IMR-90 (cell line): ENCODE results near the gene CLDN6. TPM values are rescaled to one million over a fixed set of nuclear protein-coding genes. Genes with fewer than 3 reads are reported as not detected.

ENCODE experiments used
- ATAC-seq: fragments of 200-7000 bp; cut with Tn5 transposase; 2 replicates; pipeline ENCODE4 v1.9.1; 2020; ENCODE audit warnings: low read depth, mild to moderate bottlenecking, moderate library complexity
- BruUV-seq: library from RNA; stranded (reverse); fragments of 400-500 nt; replicated peaks from 2 replicates; lab custom pipeline; 2021; lab: Mats Ljungman, UMichigan
- CTCF ChIA-PET: fragments of 300-600 bp; formaldehyde crosslinking; extraction: SDS; loops from one replicate; lab custom pipeline; 2021; ENCODE audit warnings: antibody characterized with exemption; lab: Yijun Ruan, JAX
- POLR2A ChIA-PET: fragments of 300-600 bp; sonication (Branson Sonifier 250); formaldehyde crosslinking; loops from one replicate; lab custom pipeline; 2022; ENCODE audit warnings: antibody characterized with exemption; ENCODE audit not compliant: unreplicated experiment; lab: Charles Lee
- DNase-seq: peaks from one replicate; pipeline ENCODE4 v3.0.0; 2013
- H2AFZ ChIP-seq: replicated peaks from 2 replicates; pipeline ENCODE3; 2013; ENCODE audit warnings: low read length, mild to moderate bottlenecking; ENCODE audit not compliant: poor library complexity
- H2AK5ac ChIP-seq: 2 replicates; pipeline ENCODE4 v1.6.1; 2013; ENCODE audit warnings: low read depth, low read length, inconsistent platforms
- H2AK9ac ChIP-seq: replicated peaks from 2 replicates; pipeline ENCODE3; 2013; ENCODE audit warnings: mild to moderate bottlenecking, low read depth, low read length, moderate library complexity; ENCODE audit not compliant: poor library complexity
- H2BK120ac ChIP-seq: 2 replicates; pipeline ENCODE4 v1.6.1; 2013; ENCODE audit warnings: low read depth, low read length, inconsistent platforms
- H2BK15ac ChIP-seq: 3 replicates; pipeline ENCODE4 v1.6.1; 2013; ENCODE audit warnings: low read depth, low read length, inconsistent platforms
- H2BK20ac ChIP-seq: 2 replicates; pipeline ENCODE4 v1.6.1; 2013; ENCODE audit warnings: low read depth, mild to moderate bottlenecking, inconsistent platforms, low read length, moderate library complexity
- H2BK5ac ChIP-seq: 2 replicates; pipeline ENCODE4 v1.6.1; 2013; ENCODE audit warnings: mild to moderate bottlenecking, low read depth, low read length, inconsistent platforms; ENCODE audit not compliant: poor library complexity, severe bottlenecking
- H3K14ac ChIP-seq: replicated peaks from 2 replicates; pipeline ENCODE4 v1.6.1; 2013; ENCODE audit warnings: low read depth, low read length, inconsistent platforms
- H3K18ac ChIP-seq: 2 replicates; pipeline ENCODE4 v1.6.1; 2013; ENCODE audit warnings: low read depth, low read length, control low read depth
- H3K23ac ChIP-seq: 2 replicates; pipeline ENCODE4 v1.6.1; 2013; ENCODE audit warnings: low read depth, low read length, inconsistent platforms
- H3K27ac ChIP-seq: 2 replicates; pipeline ENCODE4 v1.5.1; 2013; ENCODE audit warnings: mild to moderate bottlenecking, control low read depth, low read length; ENCODE audit not compliant: insufficient read depth
- H3K27me3 ChIP-seq: 2 replicates; pipeline ENCODE4 v1.6.1; 2013; ENCODE audit warnings: low read length; ENCODE audit not compliant: control insufficient read depth, insufficient read depth
- H3K36me3 ChIP-seq: 2 replicates; pipeline ENCODE4 v1.6.1; 2013; ENCODE audit warnings: low read length, mixed read lengths; ENCODE audit not compliant: control insufficient read depth, insufficient read depth
- H3K4ac ChIP-seq: 2 replicates; pipeline ENCODE4 v1.6.1; 2013; ENCODE audit warnings: low read depth, low read length, inconsistent platforms
- H3K4me1 ChIP-seq: 2 replicates; pipeline ENCODE4 v1.6.1; 2013; ENCODE audit warnings: low read length, mixed read lengths; ENCODE audit not compliant: control insufficient read depth, insufficient read depth
- H3K4me2 ChIP-seq: 2 replicates; pipeline ENCODE4 v1.6.1; 2013; ENCODE audit warnings: low read depth, mild to moderate bottlenecking, control low read depth, low read length, moderate library complexity
- H3K4me3 ChIP-seq: 2 replicates; pipeline ENCODE4 v1.5.1; 2013; ENCODE audit warnings: low read depth, mild to moderate bottlenecking, control low read depth, low read length, moderate library complexity; ENCODE audit not compliant: insufficient read depth
- H3K56ac ChIP-seq: 2 replicates; pipeline ENCODE4 v1.6.1; 2013; ENCODE audit warnings: low read length, inconsistent platforms; ENCODE audit not compliant: insufficient read depth; ENCODE audit errors: extremely low read depth
- H3K79me1 ChIP-seq, 2 experiments: 2 replicates each; pipeline ENCODE4 v1.6.1; 2013; ENCODE audit warnings: low read length in 2 of 2, inconsistent platforms in 1 of 2, low read depth in 1 of 2
- H3K9ac ChIP-seq: 2 replicates; pipeline ENCODE4 v1.6.1; 2013; ENCODE audit warnings: low read depth, low read length, control low read depth
- H3K9me1 ChIP-seq: 2 replicates; pipeline ENCODE4 v1.6.1; 2013; ENCODE audit warnings: low read length, inconsistent platforms; ENCODE audit not compliant: insufficient read depth
- H3K9me3 ChIP-seq: 2 replicates; pipeline ENCODE4 v1.6.1; 2013; ENCODE audit warnings: low read length; ENCODE audit not compliant: control insufficient read depth, insufficient read depth
- H4K20me1 ChIP-seq: 2 replicates; pipeline ENCODE4 v1.6.1; 2013; ENCODE audit warnings: low read length, inconsistent platforms; ENCODE audit not compliant: insufficient read depth
- H4K5ac ChIP-seq: 2 replicates; pipeline ENCODE4 v1.6.1; 2013; ENCODE audit warnings: mild to moderate bottlenecking, low read depth, low read length, control low read depth
- H4K8ac ChIP-seq, 2 experiments: 2 replicates each; pipeline ENCODE4 v1.6.1; 2013; ENCODE audit warnings: low read depth in 2 of 2, low read length in 2 of 2, control low read depth in 1 of 2, inconsistent platforms in 1 of 2
- H4K91ac ChIP-seq: 2 replicates; pipeline ENCODE4 v1.6.1; 2013; ENCODE audit warnings: low read depth, low read length, inconsistent platforms; ENCODE audit not compliant: insufficient read depth
- BHLHE40 ChIP-seq: fragments of 150-350 bp; IDR thresholded peaks from 2 replicates; pipeline ENCODE4 v1.6.1; 2016; ENCODE audit warnings: mild to moderate bottlenecking, low read depth, low read length
- CEBPB ChIP-seq: IDR thresholded peaks from 2 replicates; pipeline ENCODE4 v1.6.1; 2012; ENCODE audit warnings: low read depth, low read length, improper control_type of control experiment
- CHD1 ChIP-seq: IDR thresholded peaks from 2 replicates; pipeline ENCODE4 v1.6.1; 2012; ENCODE audit warnings: low read depth, low read length, improper control_type of control experiment
- CTCF ChIP-seq: conservative IDR thresholded peaks from 2 replicates; pipeline ENCODE4 v1.5.1; 2012; ENCODE audit warnings: mild to moderate bottlenecking, low read depth, low read length, improper control_type of control experiment
- FOS ChIP-seq: fragments of 150-350 bp; IDR thresholded peaks from 2 replicates; pipeline ENCODE4 v1.6.1; 2016; ENCODE audit warnings: low read depth, low read length
- MAFK ChIP-seq: IDR thresholded peaks from 2 replicates; pipeline ENCODE4 v1.6.1; 2012; ENCODE audit warnings: low read depth, low read length, improper control_type of control experiment
- MAZ ChIP-seq: IDR thresholded peaks from 2 replicates; pipeline ENCODE4 v1.6.1; 2012; ENCODE audit warnings: low read depth, mild to moderate bottlenecking, low read length, improper control_type of control experiment, moderate library complexity, borderline replicate concordance
- MXI1 ChIP-seq: IDR thresholded peaks from 2 replicates; pipeline ENCODE4 v1.6.1; 2012; ENCODE audit warnings: low read depth, mild to moderate bottlenecking, low read length, moderate library complexity, borderline replicate concordance
- NFE2L2 ChIP-seq: fragments of 150-350 bp; IDR thresholded peaks from 2 replicates; pipeline ENCODE4 v1.6.1; 2016; ENCODE audit warnings: low read depth, mild to moderate bottlenecking, low read length
- POLR2A ChIP-seq: IDR thresholded peaks from 2 replicates; pipeline ENCODE4 v1.6.1; 2012; ENCODE audit warnings: mild to moderate bottlenecking, low read depth, low read length
- RAD21 ChIP-seq: IDR thresholded peaks from 2 replicates; pipeline ENCODE4 v1.6.1; 2012; ENCODE audit warnings: low read length, improper control_type of control experiment
- RCOR1 ChIP-seq: IDR thresholded peaks from 2 replicates; pipeline ENCODE4 v1.6.1; 2012; ENCODE audit warnings: mild to moderate bottlenecking, low read length, improper control_type of control experiment; ENCODE audit not compliant: insufficient replicate concordance
- RFX5 ChIP-seq: IDR thresholded peaks from 2 replicates; pipeline ENCODE4 v1.8.0; 2012; ENCODE audit warnings: low read depth, mild to moderate bottlenecking, low read length, moderate library complexity
- SMC3 ChIP-seq: fragments of 150-350 bp; IDR thresholded peaks from 2 replicates; pipeline ENCODE4 v1.6.1; 2016; ENCODE audit warnings: low read depth, mild to moderate bottlenecking, antibody characterized with exemption, low read length, moderate library complexity
- USF2 ChIP-seq: fragments of 150-350 bp; IDR thresholded peaks from 2 replicates; pipeline ENCODE4 v1.6.1; 2017; ENCODE audit warnings: mild to moderate bottlenecking, antibody characterized with exemption, low read length, low read depth
- WGBS, 2 experiments: methylation state at CpG; one replicate each; pipeline versions ENCODE4 v1.1.5 to v1.1.7; 2013; ENCODE audit warnings: missing lambda C conversion rate in 2 of 2; ENCODE audit not compliant: insufficient read length in 1 of 2; ENCODE audit errors: extremely low coverage in 2 of 2; 5-methylcytosine and 5-hydroxymethylcytosine counted together
- dilution Hi-C: fragments of 300-500 bp; cut with HindIII; formaldehyde crosslinking; loops from one replicate; pipeline ENCODE4 v1.14.3; 2018; ENCODE audit warnings: low sequenced_read_pairs; ENCODE audit not compliant: unreplicated experiment
- in situ Hi-C: fragments of 300-500 bp; cut with MboI; formaldehyde crosslinking; loops from 3 replicates; pipeline ENCODE4 v1.14.3; 2019; ENCODE audit warnings: low sequenced_read_pairs, inconsistent platforms, mixed read lengths
- intact Hi-C: fragments of 100-400 bp; cut with micrococcal nuclease; formaldehyde crosslinking; loops from 2 replicates; pipeline ENCODE4 v1.10.0; 2022
- polyA plus RNA-seq, 3 experiments: library from polyadenylated mRNA; depleted of rRNA; stranded (reverse); fragments of >200 nt; gene quantifications; 2 replicates each; pipeline ENCODE4 v1.2.3, GENCODE V29; 2012; ENCODE audit warnings: low replicate concordance in 1 of 3
- total RNA-seq: library from RNA; depleted of rRNA; stranded (reverse); fragments of >200 nt; gene quantifications from 2 replicates; pipeline ENCODE4 v1.2.3, GENCODE V29; 2012
- TF ChIP-seq, protein P1 (sequence below): fragments of 150-350 bp; IDR thresholded peaks from 2 replicates; pipeline ENCODE4 v1.6.1; 2016; ENCODE audit warnings: low read depth, mild to moderate bottlenecking, low read length, moderate library complexity, borderline replicate concordance

CLDN6 gene
- total and polyA plus RNA-seq, 2 of the 4 experiments (the other 2 are of a cell fraction), result 0.14 TPM; not detected in 1

DNA sequence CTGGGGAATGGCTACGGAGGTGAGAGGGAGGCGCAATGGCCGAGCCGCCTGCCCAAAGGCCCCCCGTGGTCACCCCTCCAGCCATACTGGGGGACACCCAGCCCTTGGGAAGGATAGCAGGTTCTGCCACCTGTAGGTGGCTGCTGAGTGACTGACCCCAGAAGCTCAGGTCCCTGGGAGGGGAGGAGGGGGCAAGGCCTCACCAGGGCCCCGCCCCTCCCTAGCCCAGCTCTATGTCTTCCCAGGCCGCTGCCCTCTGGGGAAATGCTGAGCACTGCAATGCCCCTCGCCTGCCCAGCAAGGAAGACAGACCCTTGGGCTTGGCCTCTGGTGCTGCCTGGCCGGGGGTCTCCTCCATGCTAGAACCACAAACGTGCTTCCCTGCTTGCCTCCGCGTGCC is 16.7 kb downstream of the CLDN6 start:
- POLR2A ChIA-PET, result interaction anchor here (1.2 kb wide), 1 partner anchor 19 kb away, joined by 5 read pairs; the partner anchor contains the start of gene TNFRSF12A
- DNase-seq (no peak), ATAC-seq (no peak)
- BruUV-seq, result no TSS peak
- H4K5ac ChIP-seq, result no peak overlapping the region
- TF ChIP-seq, protein P1, sequence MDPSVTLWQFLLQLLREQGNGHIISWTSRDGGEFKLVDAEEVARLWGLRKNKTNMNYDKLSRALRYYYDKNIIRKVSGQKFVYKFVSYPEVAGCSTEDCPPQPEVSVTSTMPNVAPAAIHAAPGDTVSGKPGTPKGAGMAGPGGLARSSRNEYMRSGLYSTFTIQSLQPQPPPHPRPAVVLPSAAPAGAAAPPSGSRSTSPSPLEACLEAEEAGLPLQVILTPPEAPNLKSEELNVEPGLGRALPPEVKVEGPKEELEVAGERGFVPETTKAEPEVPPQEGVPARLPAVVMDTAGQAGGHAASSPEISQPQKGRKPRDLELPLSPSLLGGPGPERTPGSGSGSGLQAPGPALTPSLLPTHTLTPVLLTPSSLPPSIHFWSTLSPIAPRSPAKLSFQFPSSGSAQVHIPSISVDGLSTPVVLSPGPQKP, result no peak
- no peak for TF ChIP-seq RCOR1
- no peak for TF ChIP-seq FOS
- no peak for TF ChIP-seq RFX5
- no peak for TF ChIP-seq MAZ
- TF ChIP-seq SMC3, result no peak
- no peak for TF ChIP-seq NFE2L2
- no peak for TF ChIP-seq CEBPB
- no peak for TF ChIP-seq BHLHE40
- no peak for TF ChIP-seq CHD1
- no peak for TF ChIP-seq CTCF
- no peak for TF ChIP-seq MAFK
- no peak for TF ChIP-seq RAD21
- no peak for TF ChIP-seq POLR2A
- TF ChIP-seq MXI1, result no peak
- TF ChIP-seq USF2, result no peak
- no peak overlapping the region for H3K4ac ChIP-seq
- intact Hi-C loops, result no loop called here
- no peaks in the 10 kb centered on the region for H4K20me1 ChIP-seq
- H3K9me3 ChIP-seq, result no peaks in the 10 kb centered on the region
- H3K14ac ChIP-seq, result no peak overlapping the region
- H2BK120ac ChIP-seq, result no peak overlapping the region
- no peak overlapping the region for H3K4me3 ChIP-seq
- dilution Hi-C loops, result no loop called here
- no peaks in the 10 kb centered on the region for H3K79me1 ChIP-seq
- no peak overlapping the region for H3K9ac ChIP-seq
- WGBS, 2 experiments, result 59% methylated on average over 5 of the region's 12 CpGs; no CpG with 5 or more reads in 1 of the 2 experiments
- peaks cover 50% of the 10 kb centered on the region for H3K27me3 ChIP-seq
- H2AK9ac ChIP-seq, result no peak overlapping the region
- no peaks in the 10 kb centered on the region for H3K9me1 ChIP-seq
- H2BK5ac ChIP-seq, result no peak overlapping the region
- in situ Hi-C loops, result no loop called here
- H4K8ac ChIP-seq, result no peak overlapping the region
- no peak overlapping the region for H2BK15ac ChIP-seq
- no peak overlapping the region for H2BK20ac ChIP-seq
- no peak overlapping the region for H3K23ac ChIP-seq
- H3K18ac ChIP-seq, result no peak overlapping the region
- H3K36me3 ChIP-seq, result no peaks in the 10 kb centered on the region
- H3K27ac ChIP-seq, result no peak overlapping the region
- no peak overlapping the region for H4K91ac ChIP-seq
- no peak overlapping the region for H2AK5ac ChIP-seq
- no peak overlapping the region for H3K4me2 ChIP-seq
- CTCF ChIA-PET, result interaction anchor here (1.3 kb wide), 1 partner anchor 31 kb away, joined by 6 read pairs; no protein-coding TSS in a partner anchor
- H2AFZ ChIP-seq, result no peak overlapping the region
- no peak overlapping the region for H3K56ac ChIP-seq
- H3K4me1 ChIP-seq, result no peaks in the 10 kb centered on the region
